Right atrium auricular region (tissue), 2 donors: ENCODE measurements around the gene FAF1. TPM values are rescaled to one million over a fixed set of nuclear protein-coding genes. Genes with fewer than 3 reads are reported as not detected.
"Not testable (repeated sequence)": the region's sequence is repeated elsewhere in the genome, so short reads cannot be mapped to it uniquely, and the experiment has no call there.

Experiments
- DNase-seq: peaks from one replicate; pipeline ENCODE4 v3.0.0-alpha.2; 2019; ENCODE audit warnings: low spot score
- H3K27ac ChIP-seq, 2 donors: fragments of 200-600 bp; sonication (generic); 1 replicate in 1 of 2; 2 replicates in 1 of 2; pipeline ENCODE4 v1.5.1; 2016 to 2019
- H3K27me3 ChIP-seq, 2 donors: fragments of 200-600 bp; sonication (generic); one replicate each; pipeline versions ENCODE4 v1.5.1 to v1.6.0; 2017 to 2019
- H3K36me3 ChIP-seq: fragments of 200-600 bp; sonication (generic); one replicate; pipeline ENCODE4 v1.5.1; 2016
- H3K4me1 ChIP-seq, 2 donors: fragments of 200-600 bp; sonication (generic); one replicate each; pipeline versions ENCODE4 v1.5.1 to v1.6.0; 2017 to 2019
- H3K4me3 ChIP-seq, 2 donors: fragments of 200-600 bp; sonication (generic); 1 replicate in 1 of 2; 2 replicates in 1 of 2; pipeline ENCODE4 v1.5.1; 2017 to 2019; ENCODE audit warnings: mild to moderate bottlenecking in 1 of 2, moderate library complexity in 1 of 2
- H3K9me3 ChIP-seq, 2 donors: fragments of 200-600 bp; sonication (generic); one replicate each; pipeline ENCODE4 v1.5.1; 2019
- total RNA-seq, 2 donors: library from RNA; depleted of rRNA; stranded (reverse); fragments of >200 nt; gene quantifications; one replicate each; pipeline ENCODE4 v1.1.0, GENCODE V29; 2016
- TF ChIP-seq, protein P1 (sequence below), 2 donors: fragments of 200-600 bp; sonication (generic); IDR thresholded peaks; one replicate each; pipeline ENCODE4 v1.5.1; 2019; ENCODE audit warnings: antibody characterized with exemption in 2 of 2

Gene FAF1
- total RNA-seq, 2 donors from 2014 or later = 36.1 to 68.8 TPM

DNA sequence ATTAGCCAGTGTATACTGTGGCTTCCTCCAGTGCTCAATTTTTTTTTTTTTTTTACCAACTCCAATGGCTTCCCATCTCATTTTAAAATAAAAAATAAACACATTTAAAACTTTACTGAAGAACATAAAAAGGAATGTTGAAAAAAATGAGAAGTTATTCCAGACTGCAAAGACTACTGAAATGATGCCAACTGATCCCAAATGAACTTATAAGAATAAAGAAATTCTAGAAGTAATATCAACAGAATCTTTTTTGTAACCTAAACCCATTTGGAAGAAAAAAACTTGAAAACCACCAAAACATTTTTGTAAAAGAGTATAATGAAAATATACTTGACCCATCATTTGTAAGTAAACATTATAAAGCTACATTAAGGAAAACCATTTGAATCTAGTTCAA lies 129.4 kb downstream of the FAF1 start:
- Histone ChIP-seq H3K27me3 (no peaks in the 10 kb centered on the region), H3K4me1 (peaks cover 0 to 25% of the 10 kb centered on the region in 2 donors), H3K27ac (no peak overlapping the region), H3K9me3 (no peaks in the 10 kb centered on the region), H3K36me3 (no peaks in the 10 kb centered on the region), H3K4me3 (no peak overlapping the region)
- DNase-seq = no peak
- TF ChIP-seq, protein P1, sequence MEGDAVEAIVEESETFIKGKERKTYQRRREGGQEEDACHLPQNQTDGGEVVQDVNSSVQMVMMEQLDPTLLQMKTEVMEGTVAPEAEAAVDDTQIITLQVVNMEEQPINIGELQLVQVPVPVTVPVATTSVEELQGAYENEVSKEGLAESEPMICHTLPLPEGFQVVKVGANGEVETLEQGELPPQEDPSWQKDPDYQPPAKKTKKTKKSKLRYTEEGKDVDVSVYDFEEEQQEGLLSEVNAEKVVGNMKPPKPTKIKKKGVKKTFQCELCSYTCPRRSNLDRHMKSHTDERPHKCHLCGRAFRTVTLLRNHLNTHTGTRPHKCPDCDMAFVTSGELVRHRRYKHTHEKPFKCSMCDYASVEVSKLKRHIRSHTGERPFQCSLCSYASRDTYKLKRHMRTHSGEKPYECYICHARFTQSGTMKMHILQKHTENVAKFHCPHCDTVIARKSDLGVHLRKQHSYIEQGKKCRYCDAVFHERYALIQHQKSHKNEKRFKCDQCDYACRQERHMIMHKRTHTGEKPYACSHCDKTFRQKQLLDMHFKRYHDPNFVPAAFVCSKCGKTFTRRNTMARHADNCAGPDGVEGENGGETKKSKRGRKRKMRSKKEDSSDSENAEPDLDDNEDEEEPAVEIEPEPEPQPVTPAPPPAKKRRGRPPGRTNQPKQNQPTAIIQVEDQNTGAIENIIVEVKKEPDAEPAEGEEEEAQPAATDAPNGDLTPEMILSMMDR (IDR thresholded peaks at IDR 0.05) = no peak

GRCh38 chr1:50829014-50829958 lies 130.8 kb downstream of the FAF1 start:
- Histone ChIP-seq H3K4me1 (peaks cover 0 to 25% of the 10 kb centered on the region in 2 donors), H3K27me3 (no peaks in the 10 kb centered on the region), H3K36me3 (no peaks in the 10 kb centered on the region), H3K4me3 (no peak overlapping the region), H3K9me3 (no peaks in the 10 kb centered on the region), H3K27ac (no peak overlapping the region)
- DNase-seq = no peak
- TF ChIP-seq, protein P1 (IDR thresholded peaks at IDR 0.05) = no peak

- DNase-seq = no peak
- Histone ChIP-seq H3K4me1 (peaks cover 0 to 21% of the 10 kb centered on the region in 2 donors), H3K9me3 (no peaks in the 10 kb centered on the region), H3K27me3 (no peaks in the 10 kb centered on the region), H3K27ac (no peak overlapping the region), H3K4me3 (no peak overlapping the region), H3K36me3 (no peaks in the 10 kb centered on the region)
- TF ChIP-seq, protein P1 (IDR thresholded peaks at IDR 0.05) = no peak
Observed at GRCh38 chr1:50827546-50827945, 132.5 kb downstream of the FAF1 start.

DNA sequence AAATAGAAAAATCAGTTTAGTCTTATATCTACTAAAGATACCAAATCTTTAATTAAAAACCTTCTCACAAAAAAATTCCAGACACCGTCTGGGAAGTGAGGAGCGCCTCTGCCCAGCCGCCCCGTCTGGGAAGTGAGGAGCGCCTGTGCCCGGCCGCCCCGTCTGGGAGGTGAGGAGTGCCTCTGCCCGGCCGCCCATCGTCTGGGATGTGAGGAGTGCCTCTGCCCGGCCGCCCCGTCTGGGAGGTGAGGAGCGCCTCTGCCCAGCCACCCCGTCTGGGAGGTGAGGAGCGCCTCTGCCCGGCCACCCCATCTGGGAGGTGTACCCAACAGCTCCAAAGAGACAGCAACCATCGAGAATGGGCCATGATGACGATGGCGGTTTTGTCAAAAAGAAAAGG lies 133.3 kb downstream of the FAF1 start:
- H3K4me1 ChIP-seq = peaks cover 0 to 17% of the 10 kb centered on the region in 2 donors
- not testable (repeated sequence) for H3K9me3 ChIP-seq

DNA sequence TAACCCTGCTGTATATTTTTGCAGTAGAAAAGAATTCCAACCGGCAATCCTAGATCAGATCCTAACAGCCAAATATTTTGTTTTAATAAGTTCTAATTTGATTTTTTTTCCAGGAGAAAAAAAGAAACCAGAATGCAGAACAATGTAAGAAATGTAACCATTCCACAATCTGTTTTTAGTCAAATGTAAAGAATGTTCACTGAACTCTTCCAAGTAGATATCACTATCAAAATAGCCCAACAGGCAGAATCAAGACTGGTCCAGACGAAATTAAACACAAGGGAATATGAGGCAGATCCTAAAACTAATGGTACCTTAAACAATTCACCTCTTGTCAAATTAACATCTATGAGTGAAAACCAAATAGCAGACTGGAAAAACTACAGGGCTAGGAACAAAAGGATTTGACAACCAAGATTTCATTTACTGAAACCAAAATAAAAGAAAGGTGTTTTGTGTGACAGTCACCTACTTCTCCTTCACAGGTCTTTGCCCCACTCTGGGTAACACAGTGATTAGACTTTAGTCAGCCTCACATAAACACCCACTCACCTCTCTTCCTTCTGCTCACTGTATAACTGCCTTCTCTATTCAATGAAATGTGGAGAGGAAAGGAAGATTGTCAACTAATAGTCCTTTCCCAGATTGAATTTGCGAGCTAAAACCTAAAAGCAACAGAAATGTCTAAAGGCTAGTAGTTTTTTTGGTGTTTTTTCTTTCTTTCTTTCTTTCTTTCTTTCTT lies 137.9 kb downstream of the FAF1 start:
- DNase-seq = no peak
- TF ChIP-seq, protein P1 (IDR thresholded peaks at IDR 0.05) = no peak
- H3K4me3 ChIP-seq = no peak overlapping the region
- H3K4me1 ChIP-seq = no peaks in the 10 kb centered on the region
- no peaks in the 10 kb centered on the region for H3K27me3 ChIP-seq
- H3K36me3 ChIP-seq = no peaks in the 10 kb centered on the region
- no peak overlapping the region for H3K27ac ChIP-seq
- no peaks in the 10 kb centered on the region for H3K9me3 ChIP-seq

More for the DNA sequence above, 133.3 kb downstream of the FAF1 start:
- H3K4me3 ChIP-seq, DNase-seq, H3K36me3 ChIP-seq, H3K27ac ChIP-seq, H3K27me3 ChIP-seq: not testable (repeated sequence)

- Histone ChIP-seq H3K4me3 (no peak overlapping the region), H3K27ac (no peak overlapping the region)
Observed at GRCh38 chr1:50820545-50820944, 139.5 kb downstream of the FAF1 start.

More at GRCh38 chr1:50820545-50820944, 139.5 kb downstream of the FAF1 start:
- Histone ChIP-seq H3K36me3 (no peaks in the 10 kb centered on the region), H3K9me3 (no peaks in the 10 kb centered on the region), H3K4me1 (no peaks in the 10 kb centered on the region), H3K27me3 (no peaks in the 10 kb centered on the region)
- TF ChIP-seq, protein P1 (IDR thresholded peaks at IDR 0.05) = no peak
- no peak for DNase-seq
